ENCODE measurements around the gene DRG1.
A peak's percentile ranks its signal among the peaks of the same experiment; 100 is the strongest.
"Not testable (repeated sequence)": the region's sequence is repeated elsewhere in the genome, so short reads cannot be mapped to it uniquely, and the experiment has no call there.

Gene DRG1, protein sequence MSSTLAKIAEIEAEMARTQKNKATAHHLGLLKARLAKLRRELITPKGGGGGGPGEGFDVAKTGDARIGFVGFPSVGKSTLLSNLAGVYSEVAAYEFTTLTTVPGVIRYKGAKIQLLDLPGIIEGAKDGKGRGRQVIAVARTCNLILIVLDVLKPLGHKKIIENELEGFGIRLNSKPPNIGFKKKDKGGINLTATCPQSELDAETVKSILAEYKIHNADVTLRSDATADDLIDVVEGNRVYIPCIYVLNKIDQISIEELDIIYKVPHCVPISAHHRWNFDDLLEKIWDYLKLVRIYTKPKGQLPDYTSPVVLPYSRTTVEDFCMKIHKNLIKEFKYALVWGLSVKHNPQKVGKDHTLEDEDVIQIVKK

GRCh38 chr22:31399211-31400022 is at the start of gene DRG1:
DRG1 (plus strand) TSS chr22:31399604; CDS start chr22:31399684, 80 bp downstream.
- peak; percentile 96 for DNase-seq (ENCODE audit: low read depth)

GRCh38 chr22:31349960-31350359 is 49.4 kb upstream of the DRG1 start:
- no peak for DNase-seq (ENCODE audit: low read depth)

DNA sequence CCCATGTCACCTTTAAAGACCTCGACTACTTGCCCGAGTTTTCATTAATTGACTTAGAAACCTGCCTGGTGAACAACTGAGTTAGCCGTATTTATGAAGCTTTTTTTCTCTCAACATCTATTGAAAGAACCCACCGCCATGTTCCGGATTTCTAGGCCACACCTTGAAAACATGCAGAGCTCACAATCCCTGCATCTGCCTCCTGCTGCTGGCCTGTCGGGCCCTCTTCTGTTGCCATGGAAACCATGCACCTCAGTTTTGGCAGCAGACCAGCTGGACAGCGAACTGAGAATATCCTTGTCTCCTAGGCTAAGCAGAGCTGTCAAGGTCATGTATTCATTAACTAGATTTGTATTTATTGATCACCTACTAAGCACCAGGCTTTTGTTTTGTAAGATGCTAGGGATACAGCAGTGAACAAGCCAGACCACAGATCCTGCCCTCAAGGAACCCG is 49.0 kb upstream of the DRG1 start:
- no peak for DNase-seq (ENCODE audit: low read depth)

DNA sequence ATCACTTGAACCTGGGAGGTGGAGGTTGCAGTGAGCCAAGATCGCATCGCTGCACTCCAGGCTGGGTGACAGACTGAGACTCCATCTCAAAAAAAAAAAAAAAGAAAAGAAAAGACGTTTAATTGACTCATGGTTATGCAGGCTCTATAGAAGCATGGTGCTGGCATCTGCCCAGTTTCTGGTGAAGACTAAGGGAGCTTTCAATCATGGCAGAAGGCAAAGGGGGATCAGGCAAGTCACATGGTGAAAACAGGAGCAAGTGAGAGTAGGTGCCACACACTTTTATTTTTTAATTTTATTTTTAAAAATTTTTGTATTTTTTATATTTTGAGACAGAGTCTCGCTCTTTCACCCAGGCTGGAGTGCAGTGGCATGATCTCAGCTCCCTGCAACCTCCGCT is 44.9 kb upstream of the DRG1 start:
- DNase-seq (ENCODE audit: low read depth) = no peak

DNA sequence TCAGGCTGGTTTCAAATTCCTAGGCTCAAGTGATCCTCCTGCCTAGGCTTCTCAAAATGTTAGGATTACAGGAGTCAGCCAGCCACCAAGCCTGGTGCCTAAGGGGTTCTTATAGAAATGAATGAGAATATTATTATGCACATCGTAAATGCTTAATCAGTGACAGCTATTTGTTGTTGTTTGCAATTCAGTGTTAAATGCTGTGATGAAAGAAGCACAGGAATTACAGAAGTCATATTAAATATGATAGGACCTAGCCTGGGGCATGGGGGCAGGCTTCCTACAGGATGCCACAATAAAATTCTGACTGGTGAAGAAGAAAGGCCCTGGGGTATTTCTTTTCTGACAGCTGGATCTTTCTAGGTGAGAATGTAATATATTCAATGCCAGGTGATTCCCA is 39.4 kb upstream of the DRG1 start:
- DNase-seq (ENCODE audit: low read depth) = no peak

DNA sequence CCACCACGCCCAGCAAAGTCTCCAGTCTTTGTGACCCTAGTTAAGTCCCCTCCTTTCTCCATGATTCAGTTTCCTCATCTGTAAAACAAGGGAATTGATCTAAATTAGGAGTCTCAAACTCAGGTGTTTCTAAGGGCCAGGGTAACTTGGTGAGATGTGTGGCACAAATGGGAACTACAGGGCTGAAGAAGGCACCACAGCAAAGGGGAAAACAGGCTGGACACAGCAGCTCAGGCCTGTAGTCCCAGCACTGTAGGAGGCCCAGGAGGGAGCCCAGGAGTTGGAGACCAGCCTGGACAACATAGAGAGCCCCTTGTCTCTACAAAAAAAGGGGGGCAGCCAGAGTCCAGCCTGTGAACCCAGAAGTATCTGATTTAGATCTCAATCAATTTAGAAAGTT is 37.7 kb upstream of the DRG1 start:
- DNase-seq (ENCODE audit: low read depth) = no peak

DNA sequence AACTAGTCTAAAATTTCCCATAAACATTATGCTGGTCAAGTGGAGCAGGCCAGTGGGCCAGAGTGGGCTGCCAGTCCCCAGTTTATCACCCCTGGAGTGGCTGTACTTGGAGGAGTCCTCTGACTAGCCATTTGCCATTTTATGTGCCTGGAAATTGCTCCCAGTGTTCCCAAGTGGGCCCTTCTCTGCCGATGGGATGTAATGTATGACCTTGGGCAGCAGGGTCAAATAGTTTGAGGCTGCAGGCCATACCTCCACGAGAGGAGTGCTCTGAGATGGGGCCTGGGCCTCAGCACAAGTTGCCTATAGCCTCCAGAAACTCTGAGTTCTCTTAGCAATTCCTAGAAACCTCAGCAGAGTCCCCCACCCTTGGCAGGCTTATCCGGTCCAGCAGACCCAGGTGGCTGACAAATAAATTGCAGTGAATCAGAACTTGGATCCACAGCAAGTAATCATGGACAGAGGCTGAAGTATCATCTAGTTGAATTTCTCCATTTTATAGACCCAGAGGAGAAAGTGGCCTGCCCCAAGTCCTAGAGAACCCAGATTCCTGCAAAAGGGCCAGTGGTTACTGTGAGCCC is 35.4 kb upstream of the DRG1 start:
- no peak for DNase-seq (ENCODE audit: low read depth)

- DNase-seq (ENCODE audit: low read depth) = no peak
Measured at GRCh38 chr22:31367426-31367825, 32.0 kb upstream of the DRG1 start.

DNA sequence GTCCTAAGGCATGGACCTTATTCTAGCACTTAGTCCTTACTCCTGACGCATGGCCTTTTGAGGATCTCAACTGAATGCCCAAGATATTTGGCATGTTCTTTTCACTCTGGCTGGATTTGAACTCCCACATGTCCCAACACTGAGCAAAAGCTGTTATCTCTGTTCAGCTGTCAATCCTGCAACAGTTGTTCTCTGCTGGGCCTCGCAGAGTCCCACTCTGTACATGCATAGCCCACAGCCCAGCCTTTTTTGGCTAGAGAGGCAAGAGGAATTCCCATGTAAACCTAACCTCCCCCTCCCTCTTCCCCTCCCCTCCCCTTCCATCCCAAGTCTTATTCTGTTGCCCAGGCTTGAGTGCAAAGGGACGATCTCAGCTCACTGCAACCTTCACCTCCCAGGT is 21.8 kb upstream of the DRG1 start:
- no peak for DNase-seq (ENCODE audit: low read depth)

GRCh38 chr22:31378123-31378522 is 21.3 kb upstream of the DRG1 start:
- DNase-seq (ENCODE audit: low read depth) = peak; percentile 14

DNA sequence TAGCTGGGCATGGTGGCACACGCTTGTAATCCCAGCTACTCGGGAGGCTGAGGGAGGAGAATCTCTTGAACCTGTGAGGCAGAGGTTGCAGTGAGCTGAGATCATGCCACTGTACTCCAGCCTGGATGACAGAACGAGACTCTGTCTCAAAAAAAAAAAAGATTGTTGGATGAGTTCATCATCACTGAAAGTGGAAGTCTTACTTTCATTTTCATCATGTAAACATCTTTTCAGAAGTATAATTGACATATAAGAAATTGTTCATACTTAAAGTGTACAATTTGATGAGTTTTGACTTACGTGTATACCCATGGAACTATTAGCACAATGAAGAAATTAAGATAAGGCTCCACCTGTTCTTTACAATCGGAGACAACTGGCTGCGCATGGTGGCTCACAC is 20.8 kb upstream of the DRG1 start:
- DNase-seq (ENCODE audit: low read depth) = not testable (repeated sequence)

DNA sequence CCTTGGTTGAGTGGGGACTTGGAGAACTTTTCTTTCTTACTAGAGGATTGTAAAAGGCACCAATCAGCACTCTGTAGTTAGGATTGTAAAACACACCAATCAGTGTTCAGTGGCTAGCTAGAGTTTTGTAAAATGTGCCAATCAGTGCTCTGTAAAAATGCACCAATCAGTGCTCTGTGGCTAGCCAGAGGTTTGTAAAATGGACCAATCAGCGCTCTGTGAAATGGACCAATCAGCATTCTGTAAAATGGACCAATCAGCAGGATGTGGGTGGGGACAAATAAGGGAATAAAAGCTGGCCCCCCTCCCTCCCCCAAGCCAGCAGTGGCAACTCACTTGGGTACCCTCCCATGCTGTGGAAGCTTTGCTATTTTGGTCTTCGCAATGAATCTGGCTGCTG is 5.5 kb upstream of the DRG1 start:
- no peak for DNase-seq (ENCODE audit: low read depth)

GRCh38 chr22:31394326-31394725 is 5.1 kb upstream of the DRG1 start:
- DNase-seq (ENCODE audit: low read depth) = no peak

GRCh38 chr22:31398231-31398630 is 1.2 kb upstream of the DRG1 start:
- no peak for DNase-seq (ENCODE audit: low read depth)

GRCh38 chr22:31400023-31400397 is 606 bp downstream of the DRG1 start:
- DNase-seq (ENCODE audit: low read depth) = peak; percentile 24

DNA sequence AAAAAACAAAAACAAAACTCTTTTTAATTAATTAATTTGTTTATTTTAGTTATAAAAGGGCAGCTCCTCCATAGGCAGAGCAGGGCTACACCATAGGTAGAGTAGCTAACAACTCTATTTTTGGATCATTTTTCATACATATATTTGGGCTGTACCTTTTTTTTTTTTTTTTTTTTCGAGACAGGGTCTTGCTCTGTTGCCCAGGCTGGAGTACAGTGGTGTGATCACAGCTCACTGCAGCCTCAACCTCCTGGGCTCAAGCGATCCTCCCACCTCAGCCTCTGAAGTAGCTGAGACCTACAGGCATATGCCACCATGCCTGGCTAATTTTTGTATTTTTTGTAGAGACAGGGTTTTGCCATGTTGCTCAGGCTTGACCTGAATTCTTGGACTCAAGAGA is 2.9 kb downstream of the DRG1 start:
- not testable (repeated sequence) for DNase-seq (ENCODE audit: low read depth)

- DNase-seq (ENCODE audit: low read depth) = no peak
Measured at GRCh38 chr22:31425331-31426050, 26.1 kb downstream of the DRG1 start.

GRCh38 chr22:31431950-31432349 is 32.5 kb downstream of the DRG1 start:
- DNase-seq (ENCODE audit: low read depth) = no peak

- DNase-seq (ENCODE audit: low read depth) = peak; percentile 81
Measured at GRCh38 chr22:31436132-31436531, 36.7 kb downstream of the DRG1 start.

DNA sequence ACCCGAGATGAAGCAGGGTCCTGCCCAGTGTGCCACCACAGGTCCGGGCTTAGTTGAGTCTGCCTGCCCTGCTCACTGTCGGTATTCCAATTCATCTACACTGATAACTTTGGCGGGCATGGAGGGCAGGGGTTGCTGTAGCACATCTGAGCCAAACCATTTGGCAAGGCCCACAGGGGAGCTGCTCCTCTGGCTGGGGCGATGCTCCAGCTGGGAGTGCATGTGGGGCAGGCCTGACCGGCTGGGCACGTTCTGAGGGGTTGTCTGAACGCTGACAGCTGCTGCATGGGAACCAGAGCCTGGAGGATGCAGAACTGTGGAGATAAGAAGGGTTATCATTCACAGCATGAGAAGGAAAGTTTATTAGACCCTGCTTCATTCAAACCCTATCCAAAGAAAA is 40.4 kb downstream of the DRG1 start:
- DNase-seq (ENCODE audit: low read depth) = no peak

GRCh38 chr22:31440681-31441080 is 41.3 kb downstream of the DRG1 start:
- no peak for DNase-seq (ENCODE audit: low read depth)

- no peak for DNase-seq (ENCODE audit: low read depth)
Measured at GRCh38 chr22:31441652-31442051, 42.2 kb downstream of the DRG1 start.

Data from fibroblast of gingiva (primary cell).